ENCODE data around the gene KRTAP4-7. TPM values are rescaled to one million over a fixed set of nuclear protein-coding genes. Genes with fewer than 3 reads are reported as not detected.

Gene KRTAP4-7
- total RNA-seq, 1 donor from 2014 or later = not detected

DNA sequence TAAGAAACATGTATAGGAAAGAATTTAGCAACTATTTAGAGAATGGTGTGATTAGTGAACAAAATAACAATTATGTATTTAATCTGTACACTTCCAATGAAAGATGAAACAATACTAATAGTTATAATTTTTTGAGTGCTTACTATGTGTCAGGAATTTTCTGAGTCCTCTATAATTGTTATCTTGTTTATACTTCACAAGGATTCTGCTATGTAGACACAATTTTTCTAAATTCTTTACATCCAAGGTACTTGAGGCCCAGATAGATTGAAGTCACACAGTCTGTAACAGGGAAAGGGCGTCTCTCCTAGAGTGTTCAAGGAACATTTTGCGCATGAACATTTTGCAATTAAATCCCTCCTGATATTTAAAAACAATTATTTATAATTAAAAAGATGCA lies 41.1 kb downstream of the KRTAP4-7 start:
- no peak overlapping the region for H3K4me3 ChIP-seq (ENCODE audit: low read depth, low read length)
- TF ChIP-seq, protein P1, sequence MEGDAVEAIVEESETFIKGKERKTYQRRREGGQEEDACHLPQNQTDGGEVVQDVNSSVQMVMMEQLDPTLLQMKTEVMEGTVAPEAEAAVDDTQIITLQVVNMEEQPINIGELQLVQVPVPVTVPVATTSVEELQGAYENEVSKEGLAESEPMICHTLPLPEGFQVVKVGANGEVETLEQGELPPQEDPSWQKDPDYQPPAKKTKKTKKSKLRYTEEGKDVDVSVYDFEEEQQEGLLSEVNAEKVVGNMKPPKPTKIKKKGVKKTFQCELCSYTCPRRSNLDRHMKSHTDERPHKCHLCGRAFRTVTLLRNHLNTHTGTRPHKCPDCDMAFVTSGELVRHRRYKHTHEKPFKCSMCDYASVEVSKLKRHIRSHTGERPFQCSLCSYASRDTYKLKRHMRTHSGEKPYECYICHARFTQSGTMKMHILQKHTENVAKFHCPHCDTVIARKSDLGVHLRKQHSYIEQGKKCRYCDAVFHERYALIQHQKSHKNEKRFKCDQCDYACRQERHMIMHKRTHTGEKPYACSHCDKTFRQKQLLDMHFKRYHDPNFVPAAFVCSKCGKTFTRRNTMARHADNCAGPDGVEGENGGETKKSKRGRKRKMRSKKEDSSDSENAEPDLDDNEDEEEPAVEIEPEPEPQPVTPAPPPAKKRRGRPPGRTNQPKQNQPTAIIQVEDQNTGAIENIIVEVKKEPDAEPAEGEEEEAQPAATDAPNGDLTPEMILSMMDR (conservative IDR thresholded peaks at IDR 0.05; ENCODE audit: low read depth, low read length) = no peak
- no peak for DNase-seq (ENCODE audit: low read depth)

DNA sequence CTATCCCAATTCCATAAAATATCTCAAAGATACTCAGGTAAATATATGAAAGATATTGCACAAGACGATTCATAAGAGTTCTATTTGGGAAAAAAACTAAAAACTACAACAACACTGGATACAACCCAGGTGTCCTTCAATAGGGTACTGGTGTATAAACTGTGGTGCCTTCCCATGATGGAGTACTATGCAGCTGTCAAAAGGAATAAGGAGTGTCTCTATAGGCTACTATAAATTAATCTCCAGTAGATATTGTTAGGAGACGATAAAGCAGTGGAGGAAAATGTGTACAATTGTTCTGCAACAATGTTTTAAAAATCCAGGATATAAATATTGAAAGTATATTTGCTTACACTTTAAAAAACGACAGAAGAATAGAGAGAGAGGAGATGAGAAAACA lies 42.5 kb downstream of the KRTAP4-7 start:
- H3K4me3 ChIP-seq (ENCODE audit: low read depth, low read length) = no peak overlapping the region
- TF ChIP-seq, protein P1 (conservative IDR thresholded peaks at IDR 0.05; ENCODE audit: low read depth, low read length) = no peak
- no peak for DNase-seq (ENCODE audit: low read depth)

DNA sequence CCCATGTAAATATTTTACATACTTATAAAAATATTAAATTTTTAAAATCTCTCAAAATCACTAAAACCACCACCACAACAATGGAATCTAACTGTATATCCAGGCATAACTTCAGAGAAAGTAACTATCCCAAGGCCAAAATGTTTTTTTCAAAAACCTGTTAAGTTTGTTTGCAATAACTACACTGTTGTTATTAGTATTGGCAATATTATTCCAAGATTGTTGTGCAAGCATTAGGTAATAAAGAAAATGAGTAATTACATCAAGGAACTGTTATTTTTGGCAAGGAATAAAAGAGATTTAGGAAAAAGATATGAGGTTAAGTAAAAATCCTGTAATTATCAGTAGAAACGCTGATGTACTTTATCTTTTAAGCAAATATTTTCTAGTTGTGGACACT lies 43.4 kb downstream of the KRTAP4-7 start:
- TF ChIP-seq, protein P1 (conservative IDR thresholded peaks at IDR 0.05; ENCODE audit: low read depth, low read length) = no peak
- DNase-seq (ENCODE audit: low read depth) = no peak
- H3K4me3 ChIP-seq (ENCODE audit: low read depth, low read length) = no peak overlapping the region

DNA sequence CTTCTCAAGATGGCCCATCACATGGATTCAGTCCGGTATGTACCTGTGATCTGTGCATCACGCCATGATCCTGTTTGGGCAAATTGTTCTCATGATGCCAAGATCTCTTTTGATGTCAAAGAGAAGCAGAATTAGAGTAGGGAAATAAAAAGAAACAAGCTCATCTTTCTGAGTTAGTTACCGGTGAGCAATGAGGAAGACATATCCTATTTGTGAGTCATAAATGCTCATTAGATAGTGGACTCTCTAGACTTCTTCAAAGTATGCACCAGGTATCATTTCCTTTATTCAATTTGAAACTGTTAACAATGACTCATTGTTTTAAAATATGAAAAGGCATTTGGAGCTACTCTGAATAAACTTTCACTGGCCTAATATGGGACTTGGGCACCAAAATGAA lies 48.0 kb downstream of the KRTAP4-7 start:
- H3K4me3 ChIP-seq (ENCODE audit: low read depth, low read length) = no peak overlapping the region
- DNase-seq (ENCODE audit: low read depth) = no peak
- TF ChIP-seq, protein P1 (conservative IDR thresholded peaks at IDR 0.05; ENCODE audit: low read depth, low read length) = no peak

DNA sequence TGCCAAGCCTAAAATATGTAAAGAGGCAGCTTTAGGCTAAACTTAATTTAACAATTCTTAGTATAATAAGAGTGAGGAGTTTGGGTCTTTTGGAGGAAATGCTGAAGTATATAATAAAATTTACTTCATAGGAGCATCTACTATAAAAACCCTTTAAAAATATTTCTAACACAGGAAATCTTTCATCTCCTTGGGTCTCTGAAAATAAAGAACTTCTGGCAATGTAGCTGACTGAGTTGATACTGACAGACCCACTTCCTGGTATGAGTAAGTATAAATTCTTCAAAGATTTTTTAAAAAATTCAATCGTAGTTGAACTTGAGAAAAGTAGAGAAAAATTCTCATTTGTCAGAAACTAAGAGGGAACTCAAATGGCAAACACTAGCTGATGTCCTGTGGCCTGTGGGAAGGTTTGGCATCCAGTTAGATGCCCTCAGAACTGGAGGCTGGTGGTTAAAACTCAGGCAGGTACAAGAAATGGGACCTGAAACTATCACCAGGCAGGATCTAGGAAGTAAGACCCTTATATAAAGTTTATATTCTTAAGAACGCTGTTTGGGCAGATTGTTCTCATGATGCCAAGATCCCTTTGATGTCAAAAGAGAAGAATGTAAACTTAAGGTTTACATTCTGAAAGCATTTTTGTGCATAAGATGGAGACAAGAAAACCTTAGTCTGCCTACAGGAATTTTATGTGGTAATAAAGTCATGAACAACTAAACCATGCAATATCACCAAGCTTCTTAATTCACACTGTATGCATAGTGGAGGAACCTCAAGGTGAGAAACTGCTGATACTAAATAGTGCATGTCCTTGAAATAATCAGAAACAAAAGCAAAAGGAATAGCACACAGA lies 50.2 kb downstream of the KRTAP4-7 start:
- no peak for DNase-seq (ENCODE audit: low read depth)
- TF ChIP-seq, protein P1 (conservative IDR thresholded peaks at IDR 0.05; ENCODE audit: low read depth, low read length) = no peak
- no peak overlapping the region for H3K4me3 ChIP-seq (ENCODE audit: low read depth, low read length)

Other genes starting within 250 kb of the KRTAP4-7 start
- not detected in 2 replicates for gene KRT12, start 216.9 kb upstream of the KRTAP4-7 start, total RNA-seq
- not detected in 2 replicates for gene KRT20, start 198.9 kb upstream of the KRTAP4-7 start, total RNA-seq
- 13.4 and 17.1 TPM in 2 replicates for gene KRT23, start 146.5 kb upstream of the KRTAP4-7 start, total RNA-seq
- gene KRT39, start 117.2 kb upstream of the KRTAP4-7 start, total RNA-seq = not detected in 2 replicates
- not detected in 2 replicates for gene KRT40, start 99.8 kb upstream of the KRTAP4-7 start, total RNA-seq
- not detected in 2 replicates for gene KRTAP3-3, start 90.0 kb upstream of the KRTAP4-7 start, total RNA-seq
- not detected in 2 replicates for gene KRTAP3-2, start 84.2 kb upstream of the KRTAP4-7 start, total RNA-seq
- gene KRTAP3-1, start 75.0 kb upstream of the KRTAP4-7 start, total RNA-seq = not detected in 2 replicates
- gene KRTAP1-5, start 56.9 kb upstream of the KRTAP4-7 start, total RNA-seq = not detected in 2 replicates
- not detected in 2 replicates for gene KRTAP1-4, start 54.0 kb upstream of the KRTAP4-7 start, total RNA-seq
- not detected in 2 replicates for gene KRTAP1-3, start 49.3 kb upstream of the KRTAP4-7 start, total RNA-seq
- gene KRTAP1-1, start 42.7 kb upstream of the KRTAP4-7 start, total RNA-seq = not detected in 2 replicates
- not detected in 2 replicates for gene KRTAP2-1, start 36.8 kb upstream of the KRTAP4-7 start, total RNA-seq
- gene KRTAP2-2, start 28.9 kb upstream of the KRTAP4-7 start, total RNA-seq = not detected in 2 replicates
- 11.6 and 26.7 TPM in 2 replicates for gene KRTAP2-3, start 24.0 kb upstream of the KRTAP4-7 start, total RNA-seq
- gene KRTAP2-4, start 18.3 kb upstream of the KRTAP4-7 start, total RNA-seq = not detected in 2 replicates
- not detected in 2 replicates for gene KRTAP4-8, start 14.0 kb downstream of the KRTAP4-7 start, total RNA-seq
- gene KRTAP4-16, start 18.1 kb downstream of the KRTAP4-7 start, total RNA-seq = not detected in 2 replicates
- 0.58 TPM in 1 of 2 replicates, not detected in the other for gene KRTAP4-9, start 21.2 kb downstream of the KRTAP4-7 start, total RNA-seq
- gene KRTAP4-11, start 34.2 kb downstream of the KRTAP4-7 start, total RNA-seq = not detected in 2 replicates
- not detected in 2 replicates for gene KRTAP4-12, start 40.0 kb downstream of the KRTAP4-7 start, total RNA-seq
- not detected in 2 replicates for gene KRTAP4-6, start 56.4 kb downstream of the KRTAP4-7 start, total RNA-seq
- not detected in 2 replicates for gene KRTAP4-5, start 65.7 kb downstream of the KRTAP4-7 start, total RNA-seq
- gene KRTAP4-4, start 76.6 kb downstream of the KRTAP4-7 start, total RNA-seq = not detected in 2 replicates
- not detected in 2 replicates for gene KRTAP4-3, start 84.1 kb downstream of the KRTAP4-7 start, total RNA-seq
- not detected in 2 replicates for gene KRTAP4-2, start 94.1 kb downstream of the KRTAP4-7 start, total RNA-seq
- not detected in 2 replicates for gene KRTAP4-1, start 100.8 kb downstream of the KRTAP4-7 start, total RNA-seq
- gene KRTAP9-1, start 105.7 kb downstream of the KRTAP4-7 start, total RNA-seq = not detected in 2 replicates
- gene KRTAP9-2, start 142.5 kb downstream of the KRTAP4-7 start, total RNA-seq = not detected in 2 replicates
- not detected in 2 replicates for gene KRTAP9-3, start 148.3 kb downstream of the KRTAP4-7 start, total RNA-seq
- gene KRTAP9-8, start 153.8 kb downstream of the KRTAP4-7 start, total RNA-seq = not detected in 2 replicates
- not detected in 2 replicates for gene KRTAP9-4, start 165.5 kb downstream of the KRTAP4-7 start, total RNA-seq
- gene KRTAP9-9, start 171.2 kb downstream of the KRTAP4-7 start, total RNA-seq = not detected in 2 replicates
- not detected in 2 replicates for gene KRTAP9-6, start 181.2 kb downstream of the KRTAP4-7 start, total RNA-seq
- not detected in 2 replicates for gene KRTAP9-7, start 191.5 kb downstream of the KRTAP4-7 start, total RNA-seq
- not detected in 2 replicates for gene KRTAP29-1, start 218.7 kb downstream of the KRTAP4-7 start, total RNA-seq
- not detected in 2 replicates for gene KRTAP16-1, start 225.2 kb downstream of the KRTAP4-7 start, total RNA-seq
- gene KRTAP17-1, start 231.6 kb downstream of the KRTAP4-7 start, total RNA-seq = not detected in 2 replicates

Data from epithelial cell of proximal tubule (primary cell).